PC-3 (cell line): Measurements from ENCODE around the gene ELAVL3.

Experiments
- EZH2 ChIP-seq: fragments of 300-600 bp; sonication (generic); IDR thresholded peaks from one replicate; pipeline ENCODE4 v1.6.1; 2017; ENCODE audit warnings: antibody characterized with exemption, mild to moderate bottlenecking, low read length; ENCODE audit not compliant: unreplicated experiment
- EZH2phosphoT487 ChIP-seq: fragments of 300-600 bp; sonication (generic); IDR thresholded peaks from 2 replicates; pipeline ENCODE4 v1.6.1; 2018; ENCODE audit warnings: mild to moderate bottlenecking, antibody characterized with exemption, low read length, borderline replicate concordance
- TF ChIP-seq, protein P1 (sequence below): fragments of 300-600 bp; sonication (generic); conservative IDR thresholded peaks from 2 replicates; pipeline ENCODE4 v1.5.1; 2017; ENCODE audit warnings: antibody characterized with exemption, low read depth, mild to moderate bottlenecking, low read length

DNA sequence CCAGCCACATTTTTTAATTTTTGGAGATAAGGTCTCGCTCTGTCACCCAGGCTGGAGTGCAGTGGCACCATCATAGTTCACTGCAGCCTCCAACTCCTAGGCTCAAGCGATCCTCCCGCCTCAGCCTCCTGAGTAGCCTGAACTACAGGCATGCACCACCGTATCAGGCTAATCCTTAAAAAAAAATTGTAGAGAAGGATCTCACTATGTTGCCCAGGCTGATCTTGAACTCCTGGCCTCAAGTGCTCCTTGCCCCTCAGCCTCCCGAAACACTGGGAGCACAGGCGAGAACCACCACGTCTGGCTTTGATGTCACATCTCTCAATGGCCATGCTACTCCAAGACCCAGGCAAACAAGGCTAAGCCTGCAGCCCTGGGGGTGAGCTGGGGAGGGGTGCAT lies 24.2 kb downstream of the ELAVL3 start:
- TF ChIP-seq, protein P1, sequence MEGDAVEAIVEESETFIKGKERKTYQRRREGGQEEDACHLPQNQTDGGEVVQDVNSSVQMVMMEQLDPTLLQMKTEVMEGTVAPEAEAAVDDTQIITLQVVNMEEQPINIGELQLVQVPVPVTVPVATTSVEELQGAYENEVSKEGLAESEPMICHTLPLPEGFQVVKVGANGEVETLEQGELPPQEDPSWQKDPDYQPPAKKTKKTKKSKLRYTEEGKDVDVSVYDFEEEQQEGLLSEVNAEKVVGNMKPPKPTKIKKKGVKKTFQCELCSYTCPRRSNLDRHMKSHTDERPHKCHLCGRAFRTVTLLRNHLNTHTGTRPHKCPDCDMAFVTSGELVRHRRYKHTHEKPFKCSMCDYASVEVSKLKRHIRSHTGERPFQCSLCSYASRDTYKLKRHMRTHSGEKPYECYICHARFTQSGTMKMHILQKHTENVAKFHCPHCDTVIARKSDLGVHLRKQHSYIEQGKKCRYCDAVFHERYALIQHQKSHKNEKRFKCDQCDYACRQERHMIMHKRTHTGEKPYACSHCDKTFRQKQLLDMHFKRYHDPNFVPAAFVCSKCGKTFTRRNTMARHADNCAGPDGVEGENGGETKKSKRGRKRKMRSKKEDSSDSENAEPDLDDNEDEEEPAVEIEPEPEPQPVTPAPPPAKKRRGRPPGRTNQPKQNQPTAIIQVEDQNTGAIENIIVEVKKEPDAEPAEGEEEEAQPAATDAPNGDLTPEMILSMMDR, result no peak
- TF ChIP-seq EZH2, result no peak
- TF ChIP-seq EZH2phosphoT487, result no peak
